GM21717 (cell line): ENCODE results near the gene CCDC81.
A peak's percentile ranks its signal among the peaks of the same experiment; 100 is the strongest.
"Not testable (repeated sequence)": the region's sequence is repeated elsewhere in the genome, so short reads cannot be mapped to it uniquely, and the experiment has no call there.

Experiments used
- ATAC-seq: cut with Tn5 transposase; IDR thresholded peaks from one replicate; pipeline ENCODE4 v1.9.1; 2021; ENCODE audit warnings: mild to moderate bottlenecking, moderate library complexity; ENCODE audit not compliant: unreplicated experiment

CCDC81 gene

GRCh38 chr11:86386746-86387145, 12.1 kb downstream of the CCDC81 start:
- ATAC-seq = no peak

- ATAC-seq = no peak
Measured at GRCh38 chr11:86388198-86388597, 13.5 kb downstream of the CCDC81 start.

DNA sequence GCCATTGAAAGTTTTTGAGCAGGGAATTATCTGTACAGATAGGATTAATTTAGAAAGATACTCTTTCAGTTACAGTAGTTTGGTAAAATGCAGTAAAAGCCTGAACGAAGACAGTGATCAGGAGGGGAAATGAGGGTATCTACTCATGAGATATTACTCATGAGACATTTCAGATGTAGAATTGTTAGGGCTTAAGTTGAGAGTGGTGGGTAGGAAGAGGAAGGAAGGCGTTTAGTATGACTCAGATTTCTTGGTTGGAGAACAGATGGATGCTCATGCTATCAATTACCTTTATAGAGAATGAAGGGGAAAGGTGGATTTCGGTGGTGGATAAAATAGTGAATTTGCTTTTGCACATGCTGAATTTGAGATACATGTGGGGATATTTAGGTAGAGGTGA, 15.8 kb downstream of the CCDC81 start:
- no peak for ATAC-seq

GRCh38 chr11:86395061-86395551, 20.4 kb downstream of the CCDC81 start:
- no peak for ATAC-seq

GRCh38 chr11:86396396-86396795, 21.7 kb downstream of the CCDC81 start:
- ATAC-seq = no peak

DNA sequence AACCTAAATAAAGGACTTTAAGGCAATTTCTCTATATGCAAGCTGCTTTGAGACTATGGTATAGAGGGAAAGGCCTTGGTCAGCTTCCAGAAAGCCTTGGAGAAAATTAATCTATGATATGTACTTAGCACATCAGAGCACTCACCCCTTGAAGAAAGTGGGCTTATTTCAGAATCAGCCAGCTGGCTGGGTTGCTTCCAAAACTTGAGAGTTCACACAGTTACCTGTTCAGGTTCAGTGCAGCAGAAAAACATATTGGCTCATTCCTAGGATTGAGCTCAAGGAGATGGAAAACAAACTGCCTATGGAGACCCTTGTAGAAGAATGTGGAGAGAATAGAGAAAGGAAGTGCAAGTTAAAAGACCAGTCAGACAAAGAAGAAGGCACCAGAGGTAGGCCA, 22.7 kb downstream of the CCDC81 start:
- no peak for ATAC-seq

- ATAC-seq = no peak
Measured at GRCh38 chr11:86398106-86398505, 23.4 kb downstream of the CCDC81 start.

GRCh38 chr11:86403458-86403857, 28.8 kb downstream of the CCDC81 start:
- no peak for ATAC-seq

DNA sequence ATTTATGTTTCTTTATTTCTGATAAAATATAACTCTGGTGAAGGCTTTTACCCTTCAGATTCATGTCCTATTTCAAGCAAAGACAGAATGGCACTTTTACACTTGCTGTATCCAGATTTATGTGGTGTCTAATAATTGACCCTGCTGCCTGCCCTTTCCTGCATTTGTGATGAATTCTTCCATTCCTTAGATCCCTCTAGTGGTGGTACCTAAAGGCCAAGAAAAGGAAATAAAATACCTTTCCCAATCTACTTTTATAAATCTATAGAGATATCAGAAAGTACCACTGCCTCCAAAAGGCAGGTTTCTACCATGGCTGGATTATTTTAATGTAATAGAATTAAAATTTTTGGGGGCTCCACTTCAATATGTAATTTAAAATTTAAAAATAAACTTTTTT, 34.2 kb downstream of the CCDC81 start:
- no peak for ATAC-seq

DNA sequence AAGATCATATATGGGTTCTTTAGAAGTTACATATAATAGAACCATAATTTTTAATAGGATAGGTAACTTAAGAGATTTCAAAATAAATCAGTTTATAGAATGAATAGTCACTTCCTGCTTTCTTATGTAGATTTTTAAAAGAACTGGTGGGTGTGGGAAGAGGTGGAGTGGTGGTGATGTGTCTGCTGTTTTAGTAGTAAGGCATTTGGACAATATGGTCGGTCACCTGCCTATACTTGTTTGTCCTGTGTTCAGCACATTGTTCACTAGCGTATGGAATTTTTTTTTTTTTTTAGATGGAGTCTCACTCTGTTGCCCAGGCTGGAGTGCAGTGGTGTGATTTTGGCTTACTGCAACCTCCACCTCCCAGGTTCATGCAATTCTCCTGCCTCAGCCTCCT, 39.3 kb downstream of the CCDC81 start:
- ATAC-seq = no peak

GRCh38 chr11:86415026-86415425, 40.3 kb downstream of the CCDC81 start:
- no peak for ATAC-seq

GRCh38 chr11:86416494-86416893, 41.8 kb downstream of the CCDC81 start:
- ATAC-seq = peak; percentile 45

GRCh38 chr11:86416951-86417350, 42.3 kb downstream of the CCDC81 start:
- not testable (repeated sequence) for ATAC-seq

DNA sequence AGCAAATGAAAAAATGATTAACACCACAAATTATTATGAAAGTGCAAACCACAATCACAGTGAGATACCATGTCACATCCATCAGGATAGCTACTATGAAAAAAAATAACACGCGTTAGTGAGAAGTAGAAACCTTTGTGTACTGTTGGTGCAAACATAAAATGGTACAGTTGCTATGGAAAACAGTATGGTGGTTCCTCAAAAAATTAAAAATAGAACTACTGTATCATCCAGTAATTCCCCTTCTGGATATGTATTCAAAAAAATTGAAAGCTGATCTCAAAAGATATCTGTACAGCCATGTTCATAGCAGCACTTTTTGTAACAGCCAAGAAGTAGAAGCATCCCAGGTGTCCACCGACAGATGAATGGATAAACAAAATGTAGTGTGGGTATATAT, 43.4 kb downstream of the CCDC81 start:
- ATAC-seq = no peak

DNA sequence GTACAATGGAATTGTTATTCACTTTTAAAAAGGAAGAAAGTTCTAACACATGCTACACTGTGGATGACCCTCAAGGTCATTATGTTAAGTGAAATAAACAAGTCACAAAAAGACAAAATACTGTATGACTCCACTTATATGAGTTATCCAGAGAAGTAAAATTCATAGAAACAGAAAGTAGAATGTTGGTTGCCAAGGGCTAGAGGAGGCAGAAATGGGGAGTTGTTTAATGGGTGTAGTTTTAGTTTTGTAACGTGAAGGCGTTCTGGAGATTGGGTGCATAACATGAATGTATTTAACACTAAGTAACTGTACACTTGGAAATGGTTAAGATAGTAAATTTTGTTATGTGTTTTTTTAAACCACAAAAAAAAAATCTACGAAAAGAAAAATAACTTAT, 43.8 kb downstream of the CCDC81 start:
- no peak for ATAC-seq

GRCh38 chr11:86418917-86419316, 44.2 kb downstream of the CCDC81 start:
- peak; percentile 53 for ATAC-seq

- ATAC-seq = no peak
Measured at GRCh38 chr11:86421946-86422345, 47.3 kb downstream of the CCDC81 start.

DNA sequence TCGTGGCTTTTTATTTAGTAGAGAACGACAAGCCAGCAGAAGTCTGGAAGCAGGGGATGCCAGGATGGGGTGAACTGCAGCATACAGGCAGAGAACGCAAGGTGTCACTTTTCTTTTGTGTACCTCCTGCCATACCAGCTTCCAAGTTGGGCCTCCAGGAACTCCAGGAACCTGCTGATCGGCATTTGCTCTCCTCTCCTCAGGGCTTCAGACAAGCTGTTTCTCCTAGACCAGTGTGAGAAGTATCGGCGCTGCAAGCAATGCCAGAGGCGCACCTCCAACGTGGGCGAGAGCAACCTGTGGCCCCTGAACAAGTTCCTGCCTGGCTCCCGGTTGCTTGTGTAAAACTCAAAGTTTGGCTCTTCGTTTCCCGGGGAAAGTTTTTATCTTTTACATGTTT, 47.7 kb downstream of the CCDC81 start:
- no peak for ATAC-seq

DNA sequence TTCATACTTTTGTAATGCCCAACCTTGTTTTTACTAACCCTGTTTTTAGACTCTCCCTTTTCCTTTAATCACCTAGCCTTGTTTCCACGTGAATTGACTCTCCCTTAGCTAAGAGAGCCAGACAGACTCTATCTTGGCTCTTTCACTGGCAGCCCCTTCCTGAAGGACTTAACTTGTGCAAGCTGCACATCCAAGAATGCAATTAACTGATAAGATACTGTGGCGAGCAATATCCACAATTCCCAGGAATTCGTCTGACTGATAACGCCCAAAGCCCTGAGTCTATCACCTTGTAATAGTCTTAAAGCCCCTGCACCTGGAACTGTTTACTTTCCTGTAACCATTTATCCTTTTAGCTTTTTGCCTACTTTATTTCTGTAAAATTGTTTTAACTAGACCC, 48.8 kb downstream of the CCDC81 start:
- not testable (repeated sequence) for ATAC-seq

DNA sequence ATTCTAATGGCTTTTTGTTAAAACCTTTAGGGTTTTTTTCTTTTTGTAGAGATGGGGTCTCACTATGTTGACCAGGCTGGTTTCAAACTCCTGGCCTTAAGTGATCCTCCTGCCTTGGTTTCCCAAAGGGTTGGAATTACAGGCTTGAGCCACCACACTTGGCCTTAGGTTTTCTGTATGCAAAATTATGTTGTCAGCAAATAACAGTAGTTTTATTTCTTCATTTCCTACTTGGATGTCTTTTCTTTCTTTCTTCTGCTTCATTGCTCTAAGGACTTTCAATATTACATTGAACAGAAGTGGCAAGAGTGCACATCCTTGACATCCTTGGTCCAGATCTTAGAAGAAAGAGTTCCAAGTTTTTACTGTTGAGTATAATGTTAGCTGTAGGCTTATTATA, 52.8 kb downstream of the CCDC81 start:
- ATAC-seq = no peak

DNA sequence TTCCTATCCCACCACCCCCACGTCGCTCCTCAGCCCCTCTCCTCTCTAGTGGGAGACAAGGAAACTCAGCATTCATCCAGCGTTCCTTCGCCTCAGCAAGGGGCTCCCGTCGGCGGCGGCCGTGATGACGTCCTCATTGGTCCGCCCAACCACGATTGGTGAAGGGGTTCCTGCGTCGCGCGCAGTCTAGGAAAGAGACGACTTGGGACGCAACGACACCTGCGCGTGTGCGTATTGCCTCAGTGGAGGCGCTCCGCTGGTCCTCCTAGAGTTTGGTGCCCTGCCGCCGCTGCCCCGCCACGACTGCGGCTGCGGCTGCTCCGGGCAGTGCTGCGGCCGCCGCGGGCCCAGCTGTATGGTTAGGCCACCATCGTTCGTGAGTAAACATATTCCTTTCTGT, 56.6 kb downstream of the CCDC81 start:
- peak; percentile 70 for ATAC-seq

DNA sequence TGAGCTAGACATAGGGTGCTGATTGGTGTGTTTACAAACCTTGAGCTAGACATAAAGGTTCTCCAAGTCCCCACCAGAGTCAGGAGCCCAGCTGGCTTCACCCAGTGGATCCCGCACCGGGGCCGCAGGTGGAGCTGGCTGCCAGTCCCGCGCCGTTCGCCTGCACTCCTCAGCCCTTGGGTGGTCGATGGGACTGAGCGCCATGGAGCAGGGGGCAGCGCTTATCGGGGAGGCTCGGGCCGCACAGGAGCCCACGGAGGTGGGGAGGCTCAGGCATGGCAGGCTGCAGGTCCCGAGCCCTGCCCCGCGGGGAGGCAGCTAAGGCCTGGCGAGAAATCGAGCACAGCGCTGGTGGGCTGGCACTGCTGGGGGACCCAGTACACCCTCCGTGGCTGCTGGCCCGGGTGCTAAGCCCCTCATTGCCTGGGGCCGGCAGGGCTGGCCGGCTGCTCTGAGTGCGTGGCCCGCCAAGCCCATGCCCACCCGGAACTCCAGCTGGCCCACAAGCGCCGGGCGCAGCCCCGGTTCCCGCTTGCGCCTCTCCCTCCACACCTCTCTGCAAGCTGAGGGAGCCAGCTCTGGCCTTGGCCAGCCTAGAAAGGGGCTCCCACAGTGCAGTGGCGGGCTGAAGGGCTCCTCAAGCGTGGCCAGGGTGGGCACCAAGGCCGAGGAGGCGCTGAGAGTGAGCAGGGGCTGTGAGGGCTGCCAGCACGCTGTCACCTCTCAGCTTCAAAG, 58.8 kb downstream of the CCDC81 start:
- not testable (repeated sequence) for ATAC-seq

- no peak for ATAC-seq
Measured at GRCh38 chr11:86435711-86436110, 61.0 kb downstream of the CCDC81 start.
